WERI-Rb-1 (cell line): ENCODE results near the gene SYNRG.

ENCODE experiments used
- DNase-seq: peaks from one replicate; pipeline ENCODE4 v3.0.0-alpha.2; 2020
- H3K27ac ChIP-seq: fragments of 250-450 bp; sonication (Bioruptor Pico); 2 replicates; pipeline ENCODE4 v1.5.1; 2020; ENCODE audit warnings: mild to moderate bottlenecking, moderate library complexity
- H3K27me3 ChIP-seq: fragments of 250-450 bp; sonication (Bioruptor Pico); 2 replicates; pipeline ENCODE4 v1.5.1; 2021; ENCODE audit warnings: mild to moderate bottlenecking, low read depth, moderate library complexity; ENCODE audit not compliant: insufficient read depth, severe bottlenecking
- H3K36me3 ChIP-seq: fragments of 250-450 bp; sonication (Bioruptor Pico); 2 replicates; pipeline ENCODE4 v1.5.1; 2020; ENCODE audit warnings: mild to moderate bottlenecking, moderate library complexity
- H3K4me3 ChIP-seq: 2 replicates; pipeline ENCODE4 v1.5.1; 2011; ENCODE audit warnings: low read depth, mild to moderate bottlenecking, control low read depth, low read length
- H3K9me3 ChIP-seq: fragments of 250-450 bp; sonication (Bioruptor Pico); 2 replicates; pipeline ENCODE4 v1.5.1; 2021; ENCODE audit warnings: mild to moderate bottlenecking, moderate library complexity; ENCODE audit not compliant: severe bottlenecking
- TF ChIP-seq, protein P1 (sequence below): IDR thresholded peaks from 2 replicates; pipeline ENCODE4 v1.5.1; 2011; ENCODE audit warnings: low read depth, mild to moderate bottlenecking, control low read depth, inconsistent platforms, low read length

SYNRG gene, protein sequence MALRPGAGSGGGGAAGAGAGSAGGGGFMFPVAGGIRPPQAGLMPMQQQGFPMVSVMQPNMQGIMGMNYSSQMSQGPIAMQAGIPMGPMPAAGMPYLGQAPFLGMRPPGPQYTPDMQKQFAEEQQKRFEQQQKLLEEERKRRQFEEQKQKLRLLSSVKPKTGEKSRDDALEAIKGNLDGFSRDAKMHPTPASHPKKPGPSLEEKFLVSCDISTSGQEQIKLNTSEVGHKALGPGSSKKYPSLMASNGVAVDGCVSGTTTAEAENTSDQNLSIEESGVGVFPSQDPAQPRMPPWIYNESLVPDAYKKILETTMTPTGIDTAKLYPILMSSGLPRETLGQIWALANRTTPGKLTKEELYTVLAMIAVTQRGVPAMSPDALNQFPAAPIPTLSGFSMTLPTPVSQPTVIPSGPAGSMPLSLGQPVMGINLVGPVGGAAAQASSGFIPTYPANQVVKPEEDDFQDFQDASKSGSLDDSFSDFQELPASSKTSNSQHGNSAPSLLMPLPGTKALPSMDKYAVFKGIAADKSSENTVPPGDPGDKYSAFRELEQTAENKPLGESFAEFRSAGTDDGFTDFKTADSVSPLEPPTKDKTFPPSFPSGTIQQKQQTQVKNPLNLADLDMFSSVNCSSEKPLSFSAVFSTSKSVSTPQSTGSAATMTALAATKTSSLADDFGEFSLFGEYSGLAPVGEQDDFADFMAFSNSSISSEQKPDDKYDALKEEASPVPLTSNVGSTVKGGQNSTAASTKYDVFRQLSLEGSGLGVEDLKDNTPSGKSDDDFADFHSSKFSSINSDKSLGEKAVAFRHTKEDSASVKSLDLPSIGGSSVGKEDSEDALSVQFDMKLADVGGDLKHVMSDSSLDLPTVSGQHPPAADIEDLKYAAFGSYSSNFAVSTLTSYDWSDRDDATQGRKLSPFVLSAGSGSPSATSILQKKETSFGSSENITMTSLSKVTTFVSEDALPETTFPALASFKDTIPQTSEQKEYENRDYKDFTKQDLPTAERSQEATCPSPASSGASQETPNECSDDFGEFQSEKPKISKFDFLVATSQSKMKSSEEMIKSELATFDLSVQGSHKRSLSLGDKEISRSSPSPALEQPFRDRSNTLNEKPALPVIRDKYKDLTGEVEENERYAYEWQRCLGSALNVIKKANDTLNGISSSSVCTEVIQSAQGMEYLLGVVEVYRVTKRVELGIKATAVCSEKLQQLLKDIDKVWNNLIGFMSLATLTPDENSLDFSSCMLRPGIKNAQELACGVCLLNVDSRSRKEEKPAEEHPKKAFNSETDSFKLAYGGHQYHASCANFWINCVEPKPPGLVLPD (N-terminal part only)

DNA sequence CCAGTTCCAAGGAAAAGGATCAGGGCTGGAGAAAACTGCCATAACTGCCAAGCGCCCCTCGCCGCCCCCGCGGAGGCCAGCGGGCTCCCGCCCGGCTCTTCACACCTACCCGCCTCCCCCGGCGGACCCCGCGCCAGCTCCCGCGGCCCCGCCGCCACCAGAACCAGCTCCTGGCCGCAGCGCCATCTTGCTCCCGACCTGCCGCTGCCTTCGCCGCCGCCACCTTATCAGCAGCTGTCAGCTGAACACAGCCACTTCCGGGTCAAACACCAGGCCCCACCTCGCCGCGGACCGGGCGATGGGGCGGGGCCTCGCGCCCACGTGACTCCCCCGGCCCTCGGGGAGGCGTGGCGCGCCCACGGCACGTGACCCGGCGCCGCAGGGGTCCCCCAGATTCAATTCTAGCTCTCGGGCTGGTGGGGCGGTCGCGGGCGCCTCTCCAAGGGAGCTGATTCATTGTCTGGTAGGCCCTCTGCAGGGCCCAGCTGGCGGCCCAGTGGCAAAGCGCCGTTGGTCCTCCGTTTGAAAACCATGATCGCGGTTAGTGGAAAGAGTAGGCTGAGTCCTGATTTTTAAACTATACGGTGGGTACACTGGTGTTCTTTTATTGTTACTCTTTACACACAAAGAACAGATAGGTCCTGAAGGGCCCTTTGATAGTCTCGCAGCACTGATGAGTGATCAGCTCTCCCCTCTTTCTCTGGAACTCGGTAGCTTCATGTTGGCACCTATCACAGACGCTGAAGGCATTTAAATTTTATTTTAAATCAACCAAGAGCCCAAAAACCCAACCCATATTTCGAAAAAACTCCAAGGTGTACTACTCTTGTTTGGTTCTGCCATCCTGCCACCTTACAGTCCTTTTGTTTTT, at the start of gene SYNRG:
SYNRG (minus strand) TSS at position 249 of the 871 bp plus-strand sequence; CDS start at position 186, 63 bp downstream.
- Histone ChIP-seq H3K4me3 (peak within 1 kb of the TSS; percentile 62), H3K9me3 (no peaks in the 10 kb centered on the region), H3K27ac (peak within 1 kb of the TSS; percentile 96), H3K36me3 (peaks cover 25% of the 10 kb centered on the region), H3K27me3 (no peaks in the 10 kb centered on the region)
- peak; percentile 96 for DNase-seq
- TF ChIP-seq, protein P1, sequence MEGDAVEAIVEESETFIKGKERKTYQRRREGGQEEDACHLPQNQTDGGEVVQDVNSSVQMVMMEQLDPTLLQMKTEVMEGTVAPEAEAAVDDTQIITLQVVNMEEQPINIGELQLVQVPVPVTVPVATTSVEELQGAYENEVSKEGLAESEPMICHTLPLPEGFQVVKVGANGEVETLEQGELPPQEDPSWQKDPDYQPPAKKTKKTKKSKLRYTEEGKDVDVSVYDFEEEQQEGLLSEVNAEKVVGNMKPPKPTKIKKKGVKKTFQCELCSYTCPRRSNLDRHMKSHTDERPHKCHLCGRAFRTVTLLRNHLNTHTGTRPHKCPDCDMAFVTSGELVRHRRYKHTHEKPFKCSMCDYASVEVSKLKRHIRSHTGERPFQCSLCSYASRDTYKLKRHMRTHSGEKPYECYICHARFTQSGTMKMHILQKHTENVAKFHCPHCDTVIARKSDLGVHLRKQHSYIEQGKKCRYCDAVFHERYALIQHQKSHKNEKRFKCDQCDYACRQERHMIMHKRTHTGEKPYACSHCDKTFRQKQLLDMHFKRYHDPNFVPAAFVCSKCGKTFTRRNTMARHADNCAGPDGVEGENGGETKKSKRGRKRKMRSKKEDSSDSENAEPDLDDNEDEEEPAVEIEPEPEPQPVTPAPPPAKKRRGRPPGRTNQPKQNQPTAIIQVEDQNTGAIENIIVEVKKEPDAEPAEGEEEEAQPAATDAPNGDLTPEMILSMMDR: peak; percentile 40; the same call in 1 of the 2 replicates

DNA sequence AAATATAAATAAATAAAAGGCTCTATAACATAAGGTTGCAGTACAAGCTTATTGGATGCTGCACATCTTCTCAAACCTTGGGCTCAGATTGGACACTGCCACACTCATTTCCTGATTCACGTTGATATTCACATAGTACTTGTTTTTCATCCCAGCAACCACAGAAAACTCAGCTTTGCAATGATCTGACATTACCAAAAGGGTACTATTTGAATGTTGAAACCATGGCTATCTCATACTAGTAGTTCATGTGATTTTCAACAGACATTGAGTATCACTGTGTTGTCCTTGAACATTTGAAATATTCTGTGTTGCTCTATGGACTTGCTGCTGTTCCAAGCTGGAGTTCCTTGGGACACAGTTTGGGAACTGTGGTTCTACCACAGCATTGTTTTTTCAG, 48.0 kb upstream of the SYNRG start:
- Histone ChIP-seq H3K4me3 (no peak overlapping the region), H3K9me3 (no peaks in the 10 kb centered on the region), H3K27me3 (no peaks in the 10 kb centered on the region), H3K36me3 (no peaks in the 10 kb centered on the region), H3K27ac (no peak overlapping the region)
- DNase-seq: no peak
- TF ChIP-seq, protein P1: no peak

DNA sequence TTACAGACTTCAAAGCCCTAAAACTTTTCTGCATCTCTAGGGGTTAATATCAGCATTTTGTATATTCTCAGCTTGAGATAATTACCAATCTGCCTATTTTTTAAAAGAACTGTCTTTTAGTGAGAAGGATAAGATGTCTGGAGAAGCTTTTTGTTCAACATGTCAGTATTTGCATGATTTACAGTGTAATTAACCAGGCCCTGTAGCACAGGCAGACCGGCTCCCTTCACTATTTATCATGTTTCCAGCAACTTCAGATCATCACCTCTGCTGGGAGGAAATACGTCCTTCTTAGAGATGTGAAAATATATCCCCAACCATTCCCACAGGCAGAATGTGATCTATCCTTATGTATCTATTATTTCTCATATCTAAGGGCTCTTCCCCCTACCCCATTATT, 42.6 kb upstream of the SYNRG start:
- Histone ChIP-seq H3K27me3 (no peaks in the 10 kb centered on the region), H3K4me3 (no peak overlapping the region), H3K27ac (no peak overlapping the region), H3K36me3 (no peaks in the 10 kb centered on the region), H3K9me3 (no peaks in the 10 kb centered on the region)
- no peak for DNase-seq
- TF ChIP-seq, protein P1: no peak

DNA sequence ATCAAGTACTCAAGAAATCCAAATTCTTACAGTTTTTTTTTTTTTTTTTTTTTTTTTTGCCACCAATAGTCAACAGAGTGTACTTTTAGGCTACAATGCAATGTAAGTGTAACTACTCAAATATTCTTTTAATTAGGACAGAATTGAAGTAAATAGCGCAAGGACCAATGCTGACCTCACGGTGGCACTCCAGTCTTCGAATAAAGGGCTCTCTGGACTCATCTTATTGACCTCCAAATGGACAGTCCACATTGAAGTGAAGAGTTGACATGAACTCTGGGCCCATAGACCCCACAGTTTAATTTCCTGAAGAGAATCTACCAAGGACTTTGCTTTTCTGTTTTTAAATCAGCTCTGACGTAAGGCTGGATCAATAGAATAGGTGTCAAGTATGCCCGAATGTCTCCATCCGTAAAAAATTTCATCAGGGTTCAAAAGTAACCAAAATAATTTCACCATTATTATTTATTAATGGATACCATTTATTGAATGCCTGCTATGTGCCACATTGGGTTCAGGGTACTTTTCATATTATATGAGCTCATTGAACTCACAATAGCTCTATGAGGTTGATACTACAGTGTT, 41.3 kb upstream of the SYNRG start:
- TF ChIP-seq, protein P1: peak; percentile 63
- Histone ChIP-seq H3K9me3 (no peaks in the 10 kb centered on the region), H3K36me3 (no peaks in the 10 kb centered on the region), H3K27ac (no peak overlapping the region), H3K4me3 (no peak overlapping the region), H3K27me3 (no peaks in the 10 kb centered on the region)
- peak; percentile 56 for DNase-seq

DNA sequence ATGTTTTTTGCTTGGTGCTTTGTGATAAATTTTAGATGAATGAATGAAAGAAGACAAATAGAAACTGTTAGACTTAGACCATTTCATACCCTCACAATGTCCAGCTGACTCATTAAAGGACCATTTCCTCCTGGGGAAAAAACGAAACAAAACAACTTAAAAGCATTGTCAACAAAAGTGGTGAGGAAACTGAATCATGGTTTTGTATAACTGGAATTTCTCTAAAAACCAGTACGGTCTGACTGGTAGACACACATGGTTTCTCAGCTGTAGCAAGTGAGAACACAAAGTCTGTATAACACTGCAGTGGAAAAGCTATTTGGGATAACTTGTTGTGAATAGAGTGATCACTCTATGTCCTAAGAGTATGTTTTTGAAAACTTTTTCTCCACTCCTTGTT, 39.3 kb upstream of the SYNRG start:
- Histone ChIP-seq H3K4me3 (no peak overlapping the region), H3K27ac (no peak overlapping the region), H3K27me3 (no peaks in the 10 kb centered on the region), H3K36me3 (no peaks in the 10 kb centered on the region), H3K9me3 (no peaks in the 10 kb centered on the region)
- no peak for DNase-seq
- TF ChIP-seq, protein P1: no peak
